ENCODE results near the gene GCC2. TPM values are rescaled to one million over a fixed set of nuclear protein-coding genes. Genes with fewer than 3 reads are reported as not detected.
A peak's percentile ranks its signal among the peaks of the same experiment; 100 is the strongest.

Gene GCC2
- total and polyA plus RNA-seq, 9 of the 15 experiments (the other 6 are each of a cell fraction or from before 2014, with no cell fraction given) = 11.4 to 35.7 (median 19.9) TPM

- TF ChIP-seq GABPA (tag; conservative IDR thresholded peaks at IDR 0.05; ENCODE audit: low read depth) (peak; percentile 96), CC2D1A (IDR thresholded peaks at IDR 0.05) (no peak), EWSR1 (IDR thresholded peaks at IDR 0.05; ENCODE audit: borderline replicate concordance, low read depth, partially characterized antibody) (no peak), DEAF1 (CRISPR knock-in tag; IDR thresholded peaks at IDR 0.05) (0 out of 2 replicates have a peak, but pooled peaks have one; percentile 20), POLR2AphosphoS2 (IDR thresholded peaks at IDR 0.05; ENCODE audit: low read length) (no peak), MLX (CRISPR knock-in tag; conservative IDR thresholded peaks at IDR 0.05) (no peak), ZNF699 (CRISPR knock-in tag; IDR thresholded peaks at IDR 0.05; ENCODE audit: insufficient replicate concordance) (no peak), HDAC3 (IDR thresholded peaks at IDR 0.05; ENCODE audit: borderline replicate concordance, partially characterized antibody) (no peak), WHSC1 (IDR thresholded peaks at IDR 0.05; ENCODE audit: low read length) (no peak), ZNF217 (CRISPR knock-in tag; IDR thresholded peaks at IDR 0.05) (no peak), POLR2AphosphoS5 (IDR thresholded peaks at IDR 0.05; ENCODE audit: control insufficient read depth, insufficient read depth, low read depth, low read length) (peak; percentile 88), NR1H2 (CRISPR knock-in tag; IDR thresholded peaks at IDR 0.05) (no peak), FOXJ3 (CRISPR knock-in tag; IDR thresholded peaks at IDR 0.05) (no peak), ZNF274 (IDR thresholded peaks at IDR 0.05; ENCODE audit: borderline replicate concordance, low read depth, low read length) (no peak), HNRNPH1 (optimal IDR thresholded peaks at IDR 0.05; ENCODE audit: low read depth, low read length) (no peak), RUNX1 (IDR thresholded peaks at IDR 0.05; ENCODE audit: low read depth) (no peak), REST (IDR thresholded peaks at IDR 0.05; ENCODE audit: borderline replicate concordance) (no peak), REST (CRISPR knock-in tag; IDR thresholded peaks at IDR 0.05; ENCODE audit: low read depth) (0 out of 2 replicates have a peak, but pooled peaks have one; percentile 72)
Measured at GRCh38 chr2:108448678-108449409, at the start of gene GCC2 (continued).
